NCI-H1048 (cell line): ENCODE measurements around the gene NARF.
"Not testable (repeated sequence)": the region's sequence is repeated elsewhere in the genome, so short reads cannot be mapped to it uniquely, and the experiment has no call there.

Experiments
- DNase-seq: peaks from one replicate; lab custom pipeline; 2025; lab: John Stamatoyannopoulos, UW

Gene NARF

GRCh38 chr17:82536512-82537201 lies 78.1 kb downstream of the NARF start:
- no peak for DNase-seq

DNA sequence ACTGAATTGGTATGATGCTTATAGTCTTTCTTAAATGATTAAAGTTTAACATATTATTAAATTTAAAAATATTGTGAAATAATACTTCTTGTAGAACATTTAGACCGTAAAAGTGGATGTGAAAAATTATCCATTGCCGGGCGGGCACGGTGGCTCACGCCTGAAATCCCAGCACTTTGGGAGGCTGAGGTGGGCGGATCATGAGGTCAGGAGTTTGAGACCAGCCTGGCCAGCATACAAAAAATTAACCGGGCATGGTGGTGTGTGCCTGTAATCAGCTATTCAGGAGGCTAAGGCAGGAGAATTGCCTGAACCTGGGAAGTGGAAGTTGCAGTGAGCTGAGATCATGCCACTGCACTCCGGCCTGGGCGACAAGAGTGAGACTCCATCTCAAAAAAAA lies 78.7 kb downstream of the NARF start:
- not testable (repeated sequence) for DNase-seq

DNA sequence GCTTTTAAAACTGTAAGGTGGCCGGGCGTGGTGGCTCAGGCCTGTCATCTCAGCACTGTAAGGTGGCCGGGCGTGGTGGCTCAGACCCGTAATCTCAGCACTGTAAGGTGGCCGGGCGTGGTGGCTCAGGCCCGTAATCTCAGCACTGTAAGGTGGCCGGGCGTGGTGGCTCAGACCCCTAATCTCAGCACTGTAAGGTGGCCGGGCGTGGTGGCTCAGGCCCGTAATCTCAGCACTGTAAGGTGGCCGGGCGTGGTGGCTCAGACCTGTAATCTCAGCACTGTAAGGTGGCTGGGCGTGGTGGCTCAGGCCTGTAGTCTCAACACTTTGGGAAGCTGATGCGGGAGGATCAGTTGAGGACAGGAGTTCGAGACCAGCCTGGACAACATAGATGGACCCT lies 80.5 kb downstream of the NARF start:
- DNase-seq: not testable (repeated sequence)
